Caco-2 (cell line): Measurements from ENCODE around the gene MEA1. TPM values are rescaled to one million over a fixed set of nuclear protein-coding genes. Genes with fewer than 3 reads are reported as not detected.

Experiments used
- BruUV-seq: library from RNA; stranded (reverse); fragments of 400-500 nt; replicated peaks from 2 replicates; lab custom pipeline; 2021; lab: Mats Ljungman, UMichigan
- CTCF ChIA-PET: fragments of 300-600 bp; sonication (Branson Sonifier 250); formaldehyde crosslinking; loops from one replicate; lab custom pipeline; 2022; ENCODE audit warnings: antibody characterized with exemption; lab: Charles Lee
- POLR2A ChIA-PET: fragments of 300-600 bp; sonication (Branson Sonifier 250); formaldehyde crosslinking; loops from one replicate; lab custom pipeline; 2022; ENCODE audit warnings: antibody characterized with exemption; lab: Charles Lee
- DNase-seq, 2 experiments: peaks; one replicate each; pipeline versions ENCODE4 v3.0.0 to v3.0.0-alpha.2; 2020 to 2022
- H3K27me3 ChIP-seq: replicated peaks from 2 replicates; pipeline ENCODE4 v1.6.0; 2011; ENCODE audit warnings: low read length; ENCODE audit not compliant: control insufficient read depth, insufficient read depth
- H3K36me3 ChIP-seq: 2 replicates; pipeline ENCODE4 v1.5.1; 2011; ENCODE audit warnings: low read length; ENCODE audit not compliant: control insufficient read depth, insufficient read depth
- H3K4me1 ChIP-seq: fragments of 250-450 bp; sonication (Bioruptor Pico); 2 replicates; pipeline ENCODE4 v1.5.1; 2020; ENCODE audit warnings: mild to moderate bottlenecking
- H3K4me3 ChIP-seq: 2 replicates; pipeline ENCODE4 v1.5.1; 2011; ENCODE audit warnings: low read depth, mild to moderate bottlenecking, control low read depth, low read length
- H3K9me3 ChIP-seq: fragments of 250-450 bp; sonication (Bioruptor Pico); 2 replicates; pipeline ENCODE4 v1.5.1; 2020; ENCODE audit warnings: mild to moderate bottlenecking, moderate library complexity
- H3K27ac Mint-ChIP-seq: one replicate; pipeline ENCODE4 v1.8.0; 2022; ENCODE audit warnings: mixed read lengths; ENCODE audit not compliant: unreplicated experiment
- H3K27me3 Mint-ChIP-seq: one replicate; pipeline ENCODE4 v1.8.0; 2022; ENCODE audit warnings: mixed read lengths; ENCODE audit not compliant: insufficient read depth, unreplicated experiment
- H3K36me3 Mint-ChIP-seq: one replicate; pipeline ENCODE4 v1.8.0; 2022; ENCODE audit warnings: mild to moderate bottlenecking, mixed read lengths; ENCODE audit not compliant: insufficient read depth, unreplicated experiment
- H3K4me1 Mint-ChIP-seq: one replicate; pipeline ENCODE4 v1.8.0; 2022; ENCODE audit warnings: low read depth, mixed read lengths; ENCODE audit not compliant: unreplicated experiment
- H3K4me3 Mint-ChIP-seq: one replicate; pipeline ENCODE4 v1.8.0; 2022; ENCODE audit warnings: mild to moderate bottlenecking, moderate library complexity, mixed read lengths; ENCODE audit not compliant: unreplicated experiment
- H3K9me3 Mint-ChIP-seq: one replicate; pipeline ENCODE4 v1.8.0; 2022; ENCODE audit warnings: mixed read lengths; ENCODE audit not compliant: unreplicated experiment
- CTCF ChIP-seq, 2 experiments: fragments of 200-600 bp in 1 of 2; IDR thresholded peaks; 1 replicate in 1 of 2; 2 replicates in 1 of 2; pipeline versions ENCODE4 v1.5.1 to v1.8.0; 2011 to 2022; ENCODE audit warnings: antibody characterized with exemption in 1 of 2, control low read depth in 1 of 2, inconsistent platforms in 1 of 2, low read depth in 1 of 2, low read length in 1 of 2, mild to moderate bottlenecking in 1 of 2, moderate library complexity in 1 of 2; ENCODE audit not compliant: insufficient read depth in 1 of 2, severe bottlenecking in 1 of 2, unreplicated experiment in 1 of 2
- intact Hi-C: fragments of 100-400 bp; cut with micrococcal nuclease; formaldehyde crosslinking; loops from one replicate; pipeline ENCODE4 v1.10.0; 2022; ENCODE audit not compliant: unreplicated experiment
- total RNA-seq: library from RNA; stranded (reverse); gene quantifications from 2 replicates; pipeline ENCODE4 v1.2.3, GENCODE V29; 2022

The MEA1 gene
- total RNA-seq, 1 experiment from 2014 or later = 62.3 TPM

- CTCF ChIA-PET = no interaction called here
- no peak overlapping the region for H3K4me3 ChIP-seq
- Mint-ChIP-seq H3K27me3 (no peaks in the 10 kb centered on the region), H3K36me3 (peaks cover 22% of the 10 kb centered on the region), H3K4me1 (peaks cover 4% of the 10 kb centered on the region), H3K9me3 (no peaks in the 10 kb centered on the region), H3K27ac (no peak overlapping the region), H3K4me3 (no peak overlapping the region)
- BruUV-seq = no TSS peak
- DNase-seq = no peak
- POLR2A ChIA-PET = no interaction called here
- no peaks in the 10 kb centered on the region for H3K36me3 ChIP-seq
- H3K9me3 ChIP-seq = no peaks in the 10 kb centered on the region
- H3K4me1 ChIP-seq = 0 out of 2 replicates have a peak, but pooled peaks cover 6% of the 10 kb centered on the region
- no peaks in the 10 kb centered on the region for H3K27me3 ChIP-seq
- no peak for TF ChIP-seq CTCF (IDR thresholded peaks at IDR 0.05; ENCODE audit: insufficient read depth in 1 of 2, low read depth in 1 of 2, low read length in 1 of 2, severe bottlenecking in 1 of 2, unreplicated experiment in 1 of 2)
- intact Hi-C loops = no loop called here
Measured at GRCh38 chr6:42973926-42974325, 39.8 kb downstream of the MEA1 start.

GRCh38 chr6:42971746-42972327, 41.9 kb downstream of the MEA1 start:
- Mint-ChIP-seq H3K27me3 (no peaks in the 10 kb centered on the region), H3K36me3 (peaks cover 11% of the 10 kb centered on the region), H3K9me3 (no peaks in the 10 kb centered on the region), H3K4me3 (no peak overlapping the region), H3K27ac (no peak overlapping the region), H3K4me1 (peaks cover 4% of the 10 kb centered on the region)
- no peak for DNase-seq
- no peaks in the 10 kb centered on the region for H3K36me3 ChIP-seq
- BruUV-seq = no TSS peak
- H3K27me3 ChIP-seq = no peaks in the 10 kb centered on the region
- no peaks in the 10 kb centered on the region for H3K9me3 ChIP-seq
- H3K4me3 ChIP-seq = no peak overlapping the region
- ChIA-PET CTCF (interaction anchor here (0.6 kb wide), 1 partner anchor 43 kb away, joined by 3 read pairs; no protein-coding TSS in a partner anchor), POLR2A (no interaction called here)
- no peak for TF ChIP-seq CTCF (IDR thresholded peaks at IDR 0.05; ENCODE audit: insufficient read depth in 1 of 2, low read depth in 1 of 2, low read length in 1 of 2, severe bottlenecking in 1 of 2, unreplicated experiment in 1 of 2)
- intact Hi-C loops = no loop called here
- H3K4me1 ChIP-seq = 0 out of 2 replicates have a peak, but pooled peaks cover 6% of the 10 kb centered on the region

GRCh38 chr6:42970871-42971612, 42.7 kb downstream of the MEA1 start:
- Histone ChIP-seq H3K27me3 (no peaks in the 10 kb centered on the region), H3K9me3 (no peaks in the 10 kb centered on the region), H3K4me1 (0 out of 2 replicates have a peak, but pooled peaks cover 6% of the 10 kb centered on the region), H3K4me3 (no peak overlapping the region), H3K36me3 (no peaks in the 10 kb centered on the region)
- Mint-ChIP-seq H3K4me3 (no peak overlapping the region), H3K27ac (no peak overlapping the region), H3K36me3 (peaks cover 6% of the 10 kb centered on the region), H3K4me1 (peaks cover 4% of the 10 kb centered on the region), H3K27me3 (no peaks in the 10 kb centered on the region), H3K9me3 (no peaks in the 10 kb centered on the region)
- ChIA-PET POLR2A (interaction anchor here (0.9 kb wide), 1 partner anchor 13 kb away, joined by 3 read pairs; the partner anchor contains the start of gene PPP2R5D), CTCF (no interaction called here)
- no peak for DNase-seq
- BruUV-seq = no TSS peak
- intact Hi-C loops = no loop called here
- no peak for TF ChIP-seq CTCF (IDR thresholded peaks at IDR 0.05; ENCODE audit: insufficient read depth in 1 of 2, low read depth in 1 of 2, low read length in 1 of 2, severe bottlenecking in 1 of 2, unreplicated experiment in 1 of 2)
